ENCODE data around the gene ZFP90.

- TF ChIP-seq POU2F2 (IDR thresholded peaks at IDR 0.05; ENCODE audit: low read depth, low read length): no peak
- no peak for TF ChIP-seq TAF1 (IDR thresholded peaks at IDR 0.05; ENCODE audit: low read depth, low read length)
- no peak for TF ChIP-seq PAX5 (IDR thresholded peaks at IDR 0.05; ENCODE audit: insufficient read depth, low read length, severe bottlenecking)
Measured at GRCh38 chr16:68512742-68513141, 26.3 kb upstream of the ZFP90 start.

Data from GM12891 (cell line).